Stimulated activated CD8-positive, alpha-beta memory T cell treated with anti-CD3 and anti-CD28 coated beads, Interleukin-4, amount 100 ng/mL, for 4 hours (primary cell): ENCODE measurements around the gene PHKA2.
"Not testable (repeated sequence)": the region's sequence is repeated elsewhere in the genome, so short reads cannot be mapped to it uniquely, and the experiment has no call there.

ENCODE experiments used
- DNase-seq, 2 donors: peaks; one replicate each; pipeline ENCODE4 v3.0.0-alpha.2; 2020; ENCODE audit warnings: low read depth in 2 of 2, low spot score in 1 of 2

The PHKA2 gene, protein sequence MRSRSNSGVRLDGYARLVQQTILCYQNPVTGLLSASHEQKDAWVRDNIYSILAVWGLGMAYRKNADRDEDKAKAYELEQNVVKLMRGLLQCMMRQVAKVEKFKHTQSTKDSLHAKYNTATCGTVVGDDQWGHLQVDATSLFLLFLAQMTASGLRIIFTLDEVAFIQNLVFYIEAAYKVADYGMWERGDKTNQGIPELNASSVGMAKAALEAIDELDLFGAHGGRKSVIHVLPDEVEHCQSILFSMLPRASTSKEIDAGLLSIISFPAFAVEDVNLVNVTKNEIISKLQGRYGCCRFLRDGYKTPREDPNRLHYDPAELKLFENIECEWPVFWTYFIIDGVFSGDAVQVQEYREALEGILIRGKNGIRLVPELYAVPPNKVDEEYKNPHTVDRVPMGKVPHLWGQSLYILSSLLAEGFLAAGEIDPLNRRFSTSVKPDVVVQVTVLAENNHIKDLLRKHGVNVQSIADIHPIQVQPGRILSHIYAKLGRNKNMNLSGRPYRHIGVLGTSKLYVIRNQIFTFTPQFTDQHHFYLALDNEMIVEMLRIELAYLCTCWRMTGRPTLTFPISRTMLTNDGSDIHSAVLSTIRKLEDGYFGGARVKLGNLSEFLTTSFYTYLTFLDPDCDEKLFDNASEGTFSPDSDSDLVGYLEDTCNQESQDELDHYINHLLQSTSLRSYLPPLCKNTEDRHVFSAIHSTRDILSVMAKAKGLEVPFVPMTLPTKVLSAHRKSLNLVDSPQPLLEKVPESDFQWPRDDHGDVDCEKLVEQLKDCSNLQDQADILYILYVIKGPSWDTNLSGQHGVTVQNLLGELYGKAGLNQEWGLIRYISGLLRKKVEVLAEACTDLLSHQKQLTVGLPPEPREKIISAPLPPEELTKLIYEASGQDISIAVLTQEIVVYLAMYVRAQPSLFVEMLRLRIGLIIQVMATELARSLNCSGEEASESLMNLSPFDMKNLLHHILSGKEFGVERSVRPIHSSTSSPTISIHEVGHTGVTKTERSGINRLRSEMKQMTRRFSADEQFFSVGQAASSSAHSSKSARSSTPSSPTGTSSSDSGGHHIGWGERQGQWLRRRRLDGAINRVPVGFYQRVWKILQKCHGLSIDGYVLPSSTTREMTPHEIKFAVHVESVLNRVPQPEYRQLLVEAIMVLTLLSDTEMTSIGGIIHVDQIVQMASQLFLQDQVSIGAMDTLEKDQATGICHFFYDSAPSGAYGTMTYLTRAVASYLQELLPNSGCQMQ

DNA sequence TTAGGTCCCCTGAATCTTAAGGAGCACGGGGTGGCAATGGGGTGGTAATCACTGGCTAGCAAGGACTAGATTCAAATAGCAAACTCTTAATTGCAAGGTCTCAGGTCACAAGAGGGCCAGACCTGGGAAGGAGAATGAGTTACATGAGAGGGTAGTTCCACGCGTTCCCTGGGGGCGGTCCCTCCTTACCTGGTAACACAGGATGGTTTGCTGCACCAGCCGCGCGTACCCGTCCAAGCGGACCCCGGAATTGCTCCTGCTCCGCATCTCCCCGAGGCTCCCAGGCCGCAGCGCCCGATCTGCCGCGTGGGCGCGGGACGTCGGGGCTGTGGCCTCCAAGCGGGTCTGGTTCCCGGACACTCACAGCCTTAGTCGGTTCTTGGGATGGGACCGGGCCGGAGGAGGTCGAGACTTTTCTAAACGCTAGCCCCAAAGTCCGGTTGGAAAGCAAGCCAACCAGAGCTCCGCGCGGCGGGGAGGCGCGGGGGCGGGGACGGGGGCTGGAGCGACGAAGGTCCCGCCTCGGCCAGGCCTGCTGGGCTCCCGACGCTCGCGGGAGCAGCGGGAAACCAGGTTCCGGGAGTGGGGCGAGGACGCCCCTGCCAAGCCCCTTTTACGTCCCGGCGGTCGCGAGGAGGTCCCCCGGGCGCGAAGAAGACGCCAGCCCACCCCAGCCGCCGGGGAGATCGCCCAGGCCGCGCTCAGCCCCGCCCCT, at the start of gene PHKA2:
Gene PHKA2, minus strand, starts transcription at position 449 of the 715 bp plus-strand sequence. Its CDS starts 182 bp downstream, at position 267.
- DNase-seq, result no peak

DNA sequence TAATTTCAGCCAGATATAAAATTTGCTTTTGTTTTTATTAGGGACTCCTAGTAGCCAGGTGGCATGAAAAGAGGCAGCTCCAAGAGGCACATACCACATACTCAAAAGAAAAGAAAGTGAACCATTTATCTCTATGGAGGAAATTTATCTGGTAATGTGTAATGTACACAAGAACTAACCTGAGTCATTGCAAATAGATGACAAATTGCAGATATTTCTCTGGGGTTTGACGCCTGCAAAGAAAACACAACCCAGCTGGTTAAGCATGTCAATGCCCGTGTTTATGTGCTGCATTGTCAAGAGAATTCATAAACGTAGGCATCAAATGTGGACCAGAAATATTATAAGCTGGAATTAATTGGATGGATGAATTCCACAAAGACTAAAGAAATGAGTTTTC, 46.9 kb upstream of the PHKA2 start:
- no peak for DNase-seq

DNA sequence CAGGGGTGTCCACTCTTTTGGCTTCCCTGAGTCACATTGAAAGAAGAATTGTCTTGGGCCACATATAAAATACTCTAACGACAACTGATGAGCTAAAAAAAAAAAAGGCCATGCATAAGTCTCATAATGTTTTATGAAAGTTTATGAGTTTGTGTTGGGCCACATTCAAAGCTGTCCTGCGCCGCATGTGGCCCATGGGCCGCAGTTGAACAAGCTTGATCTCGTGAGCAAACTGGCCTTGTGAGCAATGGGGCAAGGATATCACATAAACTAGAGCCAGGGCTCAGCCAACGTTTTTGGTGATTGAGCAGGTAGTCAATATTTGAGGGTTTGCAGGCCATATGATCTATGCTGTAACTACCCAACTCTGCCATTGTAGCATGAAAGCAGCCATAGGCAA, 44.6 kb upstream of the PHKA2 start:
- DNase-seq, result no peak

DNA sequence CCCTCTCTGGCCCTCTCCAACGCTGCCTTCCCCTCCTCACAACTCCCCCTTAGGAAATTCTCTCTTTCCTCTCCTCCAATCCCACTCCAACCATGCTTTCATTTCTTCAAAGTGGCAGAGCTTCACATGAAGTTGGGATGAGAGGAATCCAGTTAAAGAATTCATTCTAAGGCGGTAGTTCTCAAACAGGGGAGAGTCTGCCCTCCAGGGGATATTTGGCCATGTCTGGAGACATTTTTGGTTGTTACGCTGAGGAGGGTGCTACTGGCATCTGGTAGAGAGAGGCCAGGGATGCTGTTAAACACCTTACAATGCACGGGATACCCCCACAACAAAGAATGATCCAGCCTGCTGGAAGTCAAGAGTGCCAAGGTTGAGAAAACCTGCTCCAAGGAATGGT, 40.5 kb upstream of the PHKA2 start:
- DNase-seq, result no peak

DNA sequence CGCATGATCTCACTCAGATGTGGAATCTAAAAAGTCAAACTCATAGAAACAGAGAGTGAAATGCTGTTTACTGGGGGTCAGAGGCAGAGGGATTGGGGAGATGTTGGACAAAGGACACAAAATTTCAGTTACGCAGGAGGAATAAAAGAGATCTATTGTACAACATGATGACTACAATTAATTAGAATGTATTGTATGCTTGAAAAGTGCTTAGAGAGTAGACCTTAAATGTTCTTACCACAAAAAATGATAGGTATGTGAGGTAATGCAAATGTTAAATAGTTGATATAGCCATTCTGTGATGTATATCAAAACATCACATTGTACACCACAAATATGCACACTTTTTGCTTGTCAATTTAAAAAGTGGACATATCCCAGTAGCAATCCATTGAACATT, 36.1 kb upstream of the PHKA2 start:
- no peak for DNase-seq

DNA sequence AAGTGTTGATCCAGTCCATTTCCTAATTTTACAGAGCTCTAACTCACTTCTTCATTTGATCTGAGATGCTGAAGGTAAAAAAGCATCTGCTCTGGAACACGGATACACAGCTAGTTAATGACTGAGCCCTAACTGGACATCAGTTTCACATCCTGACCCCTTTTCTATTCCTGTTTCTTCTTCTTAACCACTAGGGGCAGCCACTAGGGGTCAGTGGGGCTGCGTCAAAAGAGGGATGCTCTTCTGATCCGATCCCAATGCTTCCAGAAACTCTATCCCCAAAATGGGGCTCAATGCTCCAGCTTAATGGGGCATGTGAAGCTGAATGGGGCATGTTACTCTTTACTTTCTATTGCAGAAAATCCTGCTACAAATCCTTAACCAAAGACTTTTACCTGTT, 33.4 kb upstream of the PHKA2 start:
- no peak for DNase-seq

DNA sequence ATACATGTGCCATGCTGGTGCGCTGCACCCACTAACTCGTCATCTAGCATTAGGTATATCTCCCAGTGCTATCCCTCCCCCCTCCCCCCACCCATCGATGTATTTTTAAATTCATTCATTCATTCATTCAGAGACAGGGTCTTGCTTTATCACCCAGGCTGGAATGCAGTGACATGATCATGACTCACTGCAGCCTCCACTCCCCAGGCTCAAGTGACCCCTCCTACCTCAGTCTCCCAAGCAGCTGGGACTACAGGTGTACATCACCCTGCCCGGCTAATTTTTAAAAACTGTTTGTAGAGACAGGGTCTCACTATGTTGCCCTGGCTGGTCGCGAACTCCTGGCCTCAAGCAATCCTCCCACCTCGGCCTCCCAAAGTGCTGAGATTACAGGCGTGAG, 32.7 kb upstream of the PHKA2 start:
- not testable (repeated sequence) for DNase-seq

DNA sequence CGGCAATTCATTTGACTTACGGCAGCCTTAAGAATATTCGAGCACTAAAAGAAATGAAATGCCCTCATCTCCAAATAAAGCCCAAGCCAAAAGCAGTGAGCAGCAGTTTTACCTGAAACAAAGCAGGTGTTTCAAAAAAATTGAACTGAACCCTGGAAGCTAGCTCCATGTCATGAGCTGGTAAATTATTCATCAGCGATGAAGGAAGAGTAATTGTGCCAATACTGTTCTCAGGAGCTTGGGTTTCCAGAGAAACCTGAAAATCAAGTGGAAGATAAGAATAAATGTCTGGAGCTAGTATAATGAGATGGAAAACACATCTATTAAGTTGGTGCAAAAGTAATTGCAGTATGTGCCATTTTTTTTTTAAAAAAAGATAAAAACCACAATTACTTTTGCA, 24.0 kb upstream of the PHKA2 start:
- no peak for DNase-seq

DNA sequence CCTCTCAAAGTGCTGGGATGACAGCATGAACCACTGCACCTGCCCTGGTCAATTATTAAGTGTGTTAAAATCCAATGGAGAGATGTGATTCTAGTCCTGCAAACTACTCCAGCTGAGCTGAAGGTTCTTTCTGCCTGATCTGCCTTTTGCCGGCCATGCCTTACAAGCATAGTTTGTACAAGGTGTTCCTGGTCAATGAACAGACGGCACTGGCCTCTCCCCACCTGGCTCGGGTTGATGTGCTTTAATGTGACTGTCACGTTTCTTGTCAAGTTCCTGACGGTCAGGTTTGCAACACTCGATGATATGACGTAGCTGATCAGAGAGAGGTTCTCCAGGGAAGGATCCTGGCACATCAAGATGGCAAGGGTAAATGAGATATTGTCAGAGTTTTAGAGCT, 23.1 kb upstream of the PHKA2 start:
- DNase-seq, result no peak

DNA sequence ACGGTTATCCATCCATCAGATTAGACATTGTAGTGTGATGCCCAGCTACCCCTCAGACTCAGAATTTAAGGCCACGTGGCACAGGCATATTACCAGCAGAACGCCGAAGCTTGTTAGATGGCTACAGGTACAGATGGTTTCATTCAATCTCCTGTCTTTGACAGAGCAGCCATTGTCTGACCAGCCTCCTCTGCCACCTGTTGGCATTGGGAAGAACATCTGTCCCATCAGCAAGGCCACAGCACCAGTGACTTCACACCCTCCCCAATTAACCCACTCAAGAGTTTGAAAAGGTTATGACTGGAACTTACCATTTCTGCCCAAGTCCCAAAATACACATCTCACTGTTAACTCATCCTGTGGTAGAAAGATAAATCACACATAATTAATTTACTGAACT, 22.0 kb upstream of the PHKA2 start:
- DNase-seq, result no peak

DNA sequence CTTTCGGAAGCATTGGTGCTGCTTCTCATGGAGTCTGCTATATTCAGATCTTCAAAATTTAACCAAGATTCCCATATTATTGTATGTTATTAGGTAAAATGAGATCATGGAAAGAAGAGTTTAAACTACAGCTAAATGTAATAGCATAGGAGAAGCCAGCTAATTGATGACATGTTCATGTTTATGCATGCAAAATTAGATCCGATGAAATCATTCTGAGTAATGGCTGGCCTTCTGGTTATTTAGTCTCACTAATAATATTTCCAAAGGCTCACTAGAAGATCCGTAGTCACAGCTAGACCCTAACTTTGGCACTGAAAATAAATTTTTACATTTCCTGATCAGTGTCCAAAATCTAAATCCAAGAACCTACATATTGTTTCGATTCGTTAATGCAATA, 19.8 kb upstream of the PHKA2 start:
- DNase-seq, result no peak

DNA sequence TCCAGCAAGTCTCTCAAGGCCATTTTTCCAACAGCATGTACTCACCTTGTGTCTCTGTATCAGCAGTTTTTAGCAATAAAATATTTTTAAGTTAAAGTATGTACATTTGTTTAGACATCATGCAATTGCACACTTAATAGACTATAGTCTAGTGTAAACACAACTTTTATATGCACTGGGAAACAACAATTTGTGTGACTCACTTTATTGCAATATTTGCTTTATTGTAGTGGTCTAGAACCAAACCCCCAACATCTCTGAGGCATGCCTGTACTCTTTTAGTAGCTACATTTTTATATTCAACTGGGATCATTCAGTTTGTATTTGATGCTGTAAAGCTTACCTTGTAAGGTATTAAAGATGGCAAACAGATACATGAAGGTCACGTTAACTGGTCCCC, 14.7 kb upstream of the PHKA2 start:
- no peak for DNase-seq

DNA sequence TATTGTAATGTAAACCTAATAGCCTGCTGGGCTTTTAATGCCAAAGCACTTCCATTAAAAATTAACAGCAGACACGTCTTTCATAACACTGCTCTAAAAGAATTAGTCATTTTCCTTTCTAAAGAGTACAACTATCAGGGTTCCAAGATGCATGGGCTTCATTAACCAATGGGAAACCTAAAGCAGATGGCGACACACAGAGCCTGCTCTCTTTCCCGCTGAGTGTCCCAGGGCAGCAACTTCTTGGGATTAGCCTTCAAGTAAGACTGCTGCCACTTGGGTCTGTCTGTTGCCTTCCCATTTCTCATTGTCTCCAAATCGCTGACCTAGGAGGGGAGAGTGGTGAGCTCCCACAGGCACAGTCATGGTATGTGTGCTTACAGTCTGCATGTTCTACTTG, 14.0 kb upstream of the PHKA2 start:
- no peak for DNase-seq

DNA sequence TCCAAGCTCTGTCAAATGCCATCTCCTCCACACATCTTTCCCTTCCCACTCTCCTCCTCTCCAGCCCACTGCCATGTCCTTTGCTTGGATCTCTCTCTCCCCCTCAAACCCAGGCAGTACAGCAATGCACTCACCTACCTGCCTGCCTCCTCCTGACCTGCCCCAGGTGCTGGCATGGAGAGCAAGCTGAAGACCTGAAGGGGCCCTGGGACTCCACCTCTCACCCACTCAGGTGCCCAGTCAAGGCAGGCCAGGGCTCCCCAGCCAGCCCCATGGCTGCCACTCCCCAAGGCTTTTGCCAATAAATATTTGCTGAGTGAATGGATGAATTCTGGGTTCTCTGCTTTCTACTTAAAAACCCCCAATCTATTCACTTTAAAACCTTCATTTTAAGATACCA, 12.6 kb upstream of the PHKA2 start:
- DNase-seq, result no peak

DNA sequence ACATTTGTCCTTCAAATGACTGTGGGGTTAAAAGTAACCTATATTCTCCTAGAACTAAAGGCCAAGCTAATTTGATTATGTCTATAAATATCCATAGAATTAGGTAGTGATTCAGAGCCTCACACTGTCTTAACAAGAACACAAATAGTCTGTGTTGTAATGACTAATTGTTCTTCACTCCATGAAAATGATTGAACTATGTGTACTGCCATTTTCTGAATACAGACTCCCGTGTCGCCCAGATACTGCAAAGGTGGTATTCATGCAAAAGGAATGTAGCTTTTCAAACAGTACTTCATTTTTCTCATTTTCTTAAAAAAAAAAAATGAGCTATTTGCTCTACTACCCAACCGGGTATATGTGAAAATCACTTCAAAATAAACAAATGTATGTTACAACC, 11.3 kb upstream of the PHKA2 start:
- DNase-seq, result no peak

DNA sequence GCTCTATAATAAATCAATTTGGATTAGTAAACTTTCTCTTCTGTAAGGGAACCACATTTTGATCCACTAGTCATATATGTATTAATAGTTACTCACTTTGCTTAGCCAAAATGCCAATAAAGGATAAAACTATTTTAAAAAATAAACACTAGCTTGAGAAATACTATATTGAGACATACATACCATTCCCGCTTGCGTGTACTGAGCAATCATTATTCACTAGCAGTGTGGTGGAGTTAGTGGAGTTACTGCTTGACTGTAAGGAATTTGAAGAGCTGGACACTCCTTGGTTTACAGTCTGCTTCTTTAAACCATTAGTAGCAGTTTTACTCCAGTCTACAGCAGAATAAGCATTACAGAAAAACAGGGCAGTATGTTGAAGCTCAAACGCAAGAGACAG, 10.8 kb upstream of the PHKA2 start:
- DNase-seq, result no peak

DNA sequence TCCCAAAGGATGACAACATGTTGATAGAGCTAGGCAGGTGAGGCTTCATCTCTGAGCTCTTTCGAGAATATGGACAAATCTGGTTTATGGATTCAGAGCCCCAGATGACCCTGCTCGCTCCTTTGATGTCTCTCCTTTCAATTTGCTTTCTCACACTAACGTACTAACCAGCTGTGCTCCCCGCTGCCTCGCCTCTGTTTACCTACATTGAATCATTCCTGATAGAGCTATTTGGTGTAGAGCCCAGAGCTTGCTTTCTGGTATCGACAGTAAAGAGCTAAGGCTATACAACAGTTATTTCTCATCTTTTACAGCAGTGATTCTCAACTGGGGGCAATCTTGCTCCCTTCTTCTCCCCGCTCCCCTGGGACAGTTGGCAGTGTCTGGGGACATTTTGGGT, 8.9 kb upstream of the PHKA2 start:
- DNase-seq, result no peak

DNA sequence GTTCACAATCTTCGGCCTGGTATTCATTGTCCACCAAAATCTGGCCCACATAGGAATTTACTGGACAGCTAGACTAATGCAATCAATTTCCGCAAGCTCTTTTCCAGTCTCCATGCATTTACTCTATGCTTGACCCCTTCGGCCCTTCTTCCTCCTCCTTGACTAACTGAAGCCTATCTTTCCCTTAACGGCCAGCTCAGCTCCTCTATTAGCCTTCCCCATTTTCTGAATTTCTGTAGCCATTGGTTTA, 1.2 kb upstream of the PHKA2 start:
- no peak for DNase-seq

DNA sequence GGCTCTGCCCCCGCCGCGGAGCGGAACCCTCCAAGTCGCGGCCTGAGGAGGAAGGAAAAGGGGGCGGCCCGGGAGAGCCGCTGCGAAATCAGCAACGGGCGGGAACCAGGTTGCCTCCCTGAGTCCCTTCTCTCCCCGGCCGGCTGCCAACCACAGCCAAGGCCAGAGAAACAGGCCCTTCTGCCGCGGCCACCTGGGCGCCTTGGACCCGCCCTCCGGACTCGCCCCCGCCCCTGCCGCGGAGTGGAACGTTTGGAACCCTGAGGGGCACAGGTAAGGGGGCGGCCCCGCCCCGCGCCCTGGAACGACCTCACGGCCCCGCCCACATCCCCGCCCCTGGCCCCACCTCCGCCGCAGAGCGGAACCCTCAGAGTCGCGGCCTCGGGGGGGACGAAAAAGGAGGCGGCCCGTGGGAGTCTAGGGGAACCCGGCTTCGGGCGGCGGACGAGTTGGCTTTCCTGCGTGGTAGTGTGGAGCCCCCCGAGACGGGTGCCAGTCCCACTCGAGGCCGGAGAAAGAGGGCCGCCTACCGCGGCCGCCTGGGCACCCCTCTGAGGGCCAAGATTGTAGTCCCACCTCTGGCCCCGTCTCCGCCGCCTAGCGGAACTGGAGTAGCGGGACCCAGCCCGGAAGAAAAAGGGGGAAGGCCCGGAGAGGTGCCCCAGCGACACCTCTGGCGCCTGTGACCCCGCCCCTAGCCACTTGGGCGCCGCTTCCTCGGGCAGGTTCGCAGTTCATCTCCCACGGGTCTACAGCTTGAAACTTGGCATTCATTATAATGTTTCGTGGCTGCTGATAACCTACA, 669 bp upstream of the PHKA2 start:
- peak; percentile 61 to 79 for DNase-seq

DNA sequence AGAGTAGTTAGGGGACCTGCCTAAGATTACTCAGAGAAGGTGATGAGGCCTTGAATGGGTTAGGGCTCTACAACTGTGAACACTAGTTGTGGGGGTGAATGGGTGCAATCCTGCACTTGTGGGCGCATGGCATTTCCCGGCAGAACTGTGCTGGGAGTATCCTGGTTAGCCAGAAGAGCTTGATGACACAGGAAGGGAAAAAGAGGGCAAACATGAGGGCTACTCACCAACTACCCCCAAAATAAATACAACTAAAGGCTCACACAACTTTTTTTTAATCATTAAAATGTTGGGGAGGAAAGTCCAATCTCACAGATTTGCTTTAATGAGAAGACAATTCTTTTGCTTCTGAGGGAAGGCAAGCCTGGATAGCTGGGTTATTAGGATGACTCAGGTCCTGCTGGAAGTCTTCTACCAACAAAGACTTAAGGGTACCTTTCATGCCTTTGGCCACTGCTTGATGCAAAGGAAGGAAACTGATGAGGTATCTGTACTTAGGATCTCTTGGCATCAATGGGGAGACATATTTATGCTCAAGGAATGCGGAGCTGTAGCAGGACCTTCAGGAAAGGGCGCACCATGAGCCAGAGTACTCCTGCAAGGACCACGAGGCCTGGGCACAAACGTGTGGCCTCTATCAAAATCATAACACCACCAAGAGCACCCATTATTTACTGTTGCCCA, 2.6 kb downstream of the PHKA2 start:
- DNase-seq, result no peak
